ENCODE results near the gene RNF141.

DNA sequence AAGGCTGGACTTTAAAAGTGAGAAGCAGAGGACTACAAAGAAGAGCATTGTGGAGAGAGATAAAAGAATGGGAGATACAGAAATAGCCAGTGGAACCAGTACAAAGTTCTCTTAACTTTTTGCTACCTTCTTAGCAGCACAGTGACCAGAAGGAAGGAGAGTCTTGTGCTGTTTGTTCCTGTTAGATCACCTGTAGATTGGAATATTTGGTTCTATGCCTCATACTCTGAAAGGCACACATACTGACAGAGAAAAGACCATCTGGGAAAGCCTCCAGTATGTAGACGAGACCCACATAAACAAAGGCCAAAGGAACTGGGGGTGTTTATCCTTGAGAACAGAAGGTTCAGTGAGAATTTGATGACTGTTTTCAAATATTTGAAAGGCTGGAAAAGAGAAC, 18.7 kb downstream of the RNF141 start:
- TF ChIP-seq, protein P1, sequence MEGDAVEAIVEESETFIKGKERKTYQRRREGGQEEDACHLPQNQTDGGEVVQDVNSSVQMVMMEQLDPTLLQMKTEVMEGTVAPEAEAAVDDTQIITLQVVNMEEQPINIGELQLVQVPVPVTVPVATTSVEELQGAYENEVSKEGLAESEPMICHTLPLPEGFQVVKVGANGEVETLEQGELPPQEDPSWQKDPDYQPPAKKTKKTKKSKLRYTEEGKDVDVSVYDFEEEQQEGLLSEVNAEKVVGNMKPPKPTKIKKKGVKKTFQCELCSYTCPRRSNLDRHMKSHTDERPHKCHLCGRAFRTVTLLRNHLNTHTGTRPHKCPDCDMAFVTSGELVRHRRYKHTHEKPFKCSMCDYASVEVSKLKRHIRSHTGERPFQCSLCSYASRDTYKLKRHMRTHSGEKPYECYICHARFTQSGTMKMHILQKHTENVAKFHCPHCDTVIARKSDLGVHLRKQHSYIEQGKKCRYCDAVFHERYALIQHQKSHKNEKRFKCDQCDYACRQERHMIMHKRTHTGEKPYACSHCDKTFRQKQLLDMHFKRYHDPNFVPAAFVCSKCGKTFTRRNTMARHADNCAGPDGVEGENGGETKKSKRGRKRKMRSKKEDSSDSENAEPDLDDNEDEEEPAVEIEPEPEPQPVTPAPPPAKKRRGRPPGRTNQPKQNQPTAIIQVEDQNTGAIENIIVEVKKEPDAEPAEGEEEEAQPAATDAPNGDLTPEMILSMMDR (IDR thresholded peaks at IDR 0.05; ENCODE audit: borderline replicate concordance, extremely low read depth, low read length, poor library complexity, severe bottlenecking): no peak
- no peak for TF ChIP-seq EZH2 (IDR thresholded peaks at IDR 0.05; ENCODE audit: borderline replicate concordance, low read depth, low read length, severe bottlenecking)
